Measurements from ENCODE around the gene ADAM15.
A peak's percentile ranks its signal among the peaks of the same experiment; 100 is the strongest.

ADAM15 gene

DNA sequence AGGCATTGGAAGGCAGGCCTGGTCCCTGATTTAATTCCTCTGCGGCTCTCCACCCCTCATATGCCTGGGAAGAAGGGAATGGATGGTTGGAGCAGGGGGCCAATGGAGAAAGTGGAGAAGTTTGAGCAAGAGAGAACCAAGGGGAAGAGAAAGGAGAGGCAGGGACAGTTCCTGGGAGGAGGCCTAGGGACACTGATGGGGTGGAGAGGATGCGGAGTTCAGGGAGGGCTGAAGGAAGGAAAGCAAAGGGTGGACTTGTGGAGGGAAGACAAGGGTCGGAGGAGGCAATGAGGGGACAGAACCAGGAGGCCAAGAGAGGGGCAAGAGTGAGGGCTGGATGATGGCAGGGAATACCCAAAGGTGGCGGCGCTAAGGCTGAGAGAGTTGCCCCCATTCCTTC is 41.4 kb upstream of the ADAM15 start:
- no peak for TF ChIP-seq EZH2phosphoT487 (IDR thresholded peaks at IDR 0.05; ENCODE audit: borderline replicate concordance)
- TF ChIP-seq, protein P1, sequence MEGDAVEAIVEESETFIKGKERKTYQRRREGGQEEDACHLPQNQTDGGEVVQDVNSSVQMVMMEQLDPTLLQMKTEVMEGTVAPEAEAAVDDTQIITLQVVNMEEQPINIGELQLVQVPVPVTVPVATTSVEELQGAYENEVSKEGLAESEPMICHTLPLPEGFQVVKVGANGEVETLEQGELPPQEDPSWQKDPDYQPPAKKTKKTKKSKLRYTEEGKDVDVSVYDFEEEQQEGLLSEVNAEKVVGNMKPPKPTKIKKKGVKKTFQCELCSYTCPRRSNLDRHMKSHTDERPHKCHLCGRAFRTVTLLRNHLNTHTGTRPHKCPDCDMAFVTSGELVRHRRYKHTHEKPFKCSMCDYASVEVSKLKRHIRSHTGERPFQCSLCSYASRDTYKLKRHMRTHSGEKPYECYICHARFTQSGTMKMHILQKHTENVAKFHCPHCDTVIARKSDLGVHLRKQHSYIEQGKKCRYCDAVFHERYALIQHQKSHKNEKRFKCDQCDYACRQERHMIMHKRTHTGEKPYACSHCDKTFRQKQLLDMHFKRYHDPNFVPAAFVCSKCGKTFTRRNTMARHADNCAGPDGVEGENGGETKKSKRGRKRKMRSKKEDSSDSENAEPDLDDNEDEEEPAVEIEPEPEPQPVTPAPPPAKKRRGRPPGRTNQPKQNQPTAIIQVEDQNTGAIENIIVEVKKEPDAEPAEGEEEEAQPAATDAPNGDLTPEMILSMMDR (conservative IDR thresholded peaks at IDR 0.05; ENCODE audit: low read length) = no peak
- Histone ChIP-seq H3F3A (ENCODE audit: low read depth) (no peaks in the 10 kb centered on the region), H3K79me2 (ENCODE audit: insufficient read depth, low read length) (no peaks in the 10 kb centered on the region), H3K4me3 (ENCODE audit: low read length, poor library complexity, severe bottlenecking) (no peak overlapping the region), H3K9ac (ENCODE audit: low read depth, low read length, poor library complexity, severe bottlenecking) (no peak overlapping the region), H3K36me3 (ENCODE audit: insufficient read depth, low read length) (no peaks in the 10 kb centered on the region), H3K9me2 (replicated peaks; ENCODE audit: low read depth, low read length) (no peaks in the 10 kb centered on the region), H3K27me3 (ENCODE audit: insufficient read depth, low read length, poor library complexity, severe bottlenecking) (no peaks in the 10 kb centered on the region), H3K4me2 (ENCODE audit: low read depth, low read length, poor library complexity, severe bottlenecking) (peak overlapping the region; percentile 43), H2AFZ (ENCODE audit: low read length) (no peak overlapping the region), H4K20me1 (ENCODE audit: insufficient read depth, low read length, poor library complexity, severe bottlenecking) (no peaks in the 10 kb centered on the region), H3K4me1 (ENCODE audit: insufficient read depth, low read length, poor library complexity, severe bottlenecking) (peaks cover 67% of the 10 kb centered on the region), H3K9me3 (ENCODE audit: insufficient read depth, low read depth, low read length) (no peaks in the 10 kb centered on the region)

- Histone ChIP-seq H3K4me3 (ENCODE audit: low read length, poor library complexity, severe bottlenecking) (no peak overlapping the region), H3K4me1 (ENCODE audit: insufficient read depth, low read length, poor library complexity, severe bottlenecking) (peaks cover 61% of the 10 kb centered on the region), H3K79me2 (ENCODE audit: insufficient read depth, low read length) (no peaks in the 10 kb centered on the region), H3K27me3 (ENCODE audit: insufficient read depth, low read length, poor library complexity, severe bottlenecking) (no peaks in the 10 kb centered on the region), H3K9ac (ENCODE audit: low read depth, low read length, poor library complexity, severe bottlenecking) (no peak overlapping the region), H3K4me2 (ENCODE audit: low read depth, low read length, poor library complexity, severe bottlenecking) (peak overlapping the region; percentile 43), H4K20me1 (ENCODE audit: insufficient read depth, low read length, poor library complexity, severe bottlenecking) (no peaks in the 10 kb centered on the region), H3K9me3 (ENCODE audit: insufficient read depth, low read depth, low read length) (no peaks in the 10 kb centered on the region), H3K9me2 (replicated peaks; ENCODE audit: low read depth, low read length) (no peaks in the 10 kb centered on the region), H2AFZ (ENCODE audit: low read length) (no peak overlapping the region), H3F3A (ENCODE audit: low read depth) (no peaks in the 10 kb centered on the region), H3K36me3 (ENCODE audit: insufficient read depth, low read length) (no peaks in the 10 kb centered on the region)
- TF ChIP-seq, protein P1 (conservative IDR thresholded peaks at IDR 0.05; ENCODE audit: low read length) = no peak
Observed at GRCh38 chr1:155010211-155010918, 40.8 kb upstream of the ADAM15 start.

GRCh38 chr1:155011004-155011416 is 40.1 kb upstream of the ADAM15 start:
- no peaks in the 10 kb centered on the region for H3K9me3 ChIP-seq (ENCODE audit: insufficient read depth, low read depth, low read length)
- H3K79me2 ChIP-seq (ENCODE audit: insufficient read depth, low read length) = no peaks in the 10 kb centered on the region
- no peak overlapping the region for H3K4me2 ChIP-seq (ENCODE audit: low read depth, low read length, poor library complexity, severe bottlenecking)
- H2AFZ ChIP-seq (ENCODE audit: low read length) = no peak overlapping the region
- no peaks in the 10 kb centered on the region for H4K20me1 ChIP-seq (ENCODE audit: insufficient read depth, low read length, poor library complexity, severe bottlenecking)
- H3K4me3 ChIP-seq (ENCODE audit: low read length, poor library complexity, severe bottlenecking) = no peak overlapping the region
- TF ChIP-seq, protein P1 (conservative IDR thresholded peaks at IDR 0.05; ENCODE audit: low read length) = no peak
- no peak for TF ChIP-seq EZH2phosphoT487 (IDR thresholded peaks at IDR 0.05; ENCODE audit: borderline replicate concordance)
- no peaks in the 10 kb centered on the region for H3F3A ChIP-seq (ENCODE audit: low read depth)
- H3K4me1 ChIP-seq (ENCODE audit: insufficient read depth, low read length, poor library complexity, severe bottlenecking) = peaks cover 54% of the 10 kb centered on the region
- H3K9me2 ChIP-seq (replicated peaks; ENCODE audit: low read depth, low read length) = no peaks in the 10 kb centered on the region
- no peaks in the 10 kb centered on the region for H3K36me3 ChIP-seq (ENCODE audit: insufficient read depth, low read length)
- H3K9ac ChIP-seq (ENCODE audit: low read depth, low read length, poor library complexity, severe bottlenecking) = no peak overlapping the region
- no peaks in the 10 kb centered on the region for H3K27me3 ChIP-seq (ENCODE audit: insufficient read depth, low read length, poor library complexity, severe bottlenecking)

Data from Loucy (cell line).